HepG2 (cell line): ENCODE measurements around the gene PHRF1. TPM values are rescaled to one million over a fixed set of nuclear protein-coding genes. Genes with fewer than 3 reads are reported as not detected.

Experiments used
- CHD2 ChIP-seq: IDR thresholded peaks from 2 replicates; pipeline ENCODE4 v1.6.1; 2011; ENCODE audit warnings: low read depth, low read length, improper control_type of control experiment
- ETV6 ChIP-seq: sonication (generic); formaldehyde crosslinking; conservative IDR thresholded peaks from 2 replicates; pipeline ENCODE4 v1.4.0; 2020; ENCODE audit warnings: missing genetic modification reagents
- LCORL ChIP-seq, 2 experiments: fragments of 450-650 bp in 1 of 2; sonication (generic) in 1 of 2; formaldehyde crosslinking in 1 of 2; IDR thresholded peaks; 2 replicates each; pipeline versions ENCODE4 v1.5.0 to v1.6.1; 2017 to 2020; ENCODE audit warnings: antibody characterized with exemption in 1 of 2, missing genetic modification reagents in 1 of 2
- NPAS2 ChIP-seq: sonication (generic); formaldehyde crosslinking; IDR thresholded peaks from 2 replicates; pipeline ENCODE4 v1.8.0; 2022; ENCODE audit warnings: mild to moderate bottlenecking, missing genetic modification reagents, borderline replicate concordance
- NR1H2 ChIP-seq: sonication (generic); formaldehyde crosslinking; IDR thresholded peaks from 2 replicates; pipeline ENCODE4 v1.8.1; 2022; ENCODE audit warnings: low read depth, missing genetic modification reagents, borderline replicate concordance
- PHF20 ChIP-seq: sonication (generic); formaldehyde crosslinking; IDR thresholded peaks from 2 replicates; pipeline ENCODE4 v1.5.0; 2020; ENCODE audit warnings: mild to moderate bottlenecking, missing genetic modification reagents
- REXO4 ChIP-seq: sonication (generic); formaldehyde crosslinking; IDR thresholded peaks from 2 replicates; pipeline ENCODE4 v1.8.0; 2022; ENCODE audit warnings: missing genetic modification reagents, mild to moderate bottlenecking, borderline replicate concordance
- RFX3 ChIP-seq: IDR thresholded peaks from 2 replicates; pipeline ENCODE4 v1.6.1; 2016; ENCODE audit warnings: missing biosample characterization, missing genetic modification reagents
- SIX4 ChIP-seq: sonication (generic); formaldehyde crosslinking; IDR thresholded peaks from 2 replicates; pipeline ENCODE4 v1.4.0; 2020; ENCODE audit warnings: missing genetic modification reagents
- SP1 ChIP-seq, 2 experiments: fragments of 450-650 bp in 1 of 2; sonication (generic) in 1 of 2; formaldehyde crosslinking in 1 of 2; IDR thresholded peaks; 2 replicates each; pipeline versions ENCODE4 v1.4.0 to v1.6.1; 2016 to 2020; ENCODE audit warnings: missing genetic modification reagents in 1 of 2
- TBX2 ChIP-seq: sonication (generic); formaldehyde crosslinking; IDR thresholded peaks from 2 replicates; pipeline ENCODE4 v1.5.0; 2020; ENCODE audit warnings: missing genetic modification reagents, mild to moderate bottlenecking, borderline replicate concordance
- ZC3H13 ChIP-seq: sonication (generic); formaldehyde crosslinking; IDR thresholded peaks from 2 replicates; pipeline ENCODE4 v1.8.1; 2023; ENCODE audit warnings: mild to moderate bottlenecking, missing genetic modification reagents, moderate library complexity
- ZNF251 ChIP-seq: sonication (generic); formaldehyde crosslinking; IDR thresholded peaks from 2 replicates; pipeline ENCODE4 v1.9.0; 2021; ENCODE audit warnings: mild to moderate bottlenecking, missing genetic modification reagents
- ZNF333 ChIP-seq: sonication (generic); formaldehyde crosslinking; IDR thresholded peaks from 2 replicates; pipeline ENCODE4 v1.4.0; 2020; ENCODE audit warnings: mild to moderate bottlenecking, missing genetic modification reagents, borderline replicate concordance
- ZNF549 ChIP-seq: sonication (generic); formaldehyde crosslinking; IDR thresholded peaks from 2 replicates; pipeline ENCODE4 v1.5.0; 2020; ENCODE audit warnings: missing genetic modification reagents
- polyA plus RNA-seq, 8 experiments: library from polyadenylated mRNA; depleted of rRNA in 3 of 8; stranded (reverse) in 7 of 8; unstranded in 1 of 8; fragments of >200 nt; fragmentation: Illumina TruSeq in 4 of 8; extraction: Trizol in 4 of 8; gene quantifications; 2 replicates each; pipeline versions ENCODE4 v1.2.1 to v1.2.3, GENCODE V29; 2011 to 2016; ENCODE audit warnings: low read depth in 4 of 8, missing spikeins in 1 of 8, mixed read lengths in 1 of 8; ENCODE audit not compliant: insufficient read depth in 1 of 8
- total RNA-seq, 5 experiments: library from RNA; depleted of rRNA; stranded (reverse); fragments of >200 nt; fragmentation: Illumina TruSeq; extraction: Trizol; gene quantifications; 2 replicates each; pipeline ENCODE4 v1.2.3, GENCODE V29; 2016; ENCODE audit warnings: low read depth in 1 of 5
- TF ChIP-seq, protein P1 (sequence below): IDR thresholded peaks from 2 replicates; pipeline ENCODE4 v1.6.1; 2016; ENCODE audit warnings: low read depth, borderline replicate concordance
- TF ChIP-seq, protein P2 (sequence below): sonication (generic); formaldehyde crosslinking; IDR thresholded peaks from 2 replicates; pipeline ENCODE4 v1.4.0; 2020; ENCODE audit warnings: mild to moderate bottlenecking, low read depth, missing genetic modification reagents
- TF ChIP-seq, protein P3 (sequence below): sonication (generic); formaldehyde crosslinking; IDR thresholded peaks from 2 replicates; pipeline ENCODE4 v1.4.0; 2020; ENCODE audit warnings: missing genetic modification reagents, low read depth, mild to moderate bottlenecking, borderline replicate concordance
- TF ChIP-seq, protein P4 (sequence below): sonication (generic); formaldehyde crosslinking; IDR thresholded peaks from 2 replicates; pipeline ENCODE4 v1.4.0; 2020; ENCODE audit warnings: mild to moderate bottlenecking, missing genetic modification reagents
- TF ChIP-seq, protein P5 (sequence below): sonication (generic); formaldehyde crosslinking; IDR thresholded peaks from 2 replicates; pipeline ENCODE4 v1.4.0; 2020; ENCODE audit warnings: missing genetic modification reagents, mild to moderate bottlenecking, borderline replicate concordance
- TF ChIP-seq, protein P6 (sequence below): sonication (generic); IDR thresholded peaks from 2 replicates; pipeline ENCODE4 v1.6.1; 2016; ENCODE audit warnings: low read depth, borderline replicate concordance

Gene PHRF1
- total and polyA plus RNA-seq, 2 of the 13 experiments (the other 11 are each of a cell fraction or from before 2014, with no cell fraction given): 8.2 to 16.7 TPM

DNA sequence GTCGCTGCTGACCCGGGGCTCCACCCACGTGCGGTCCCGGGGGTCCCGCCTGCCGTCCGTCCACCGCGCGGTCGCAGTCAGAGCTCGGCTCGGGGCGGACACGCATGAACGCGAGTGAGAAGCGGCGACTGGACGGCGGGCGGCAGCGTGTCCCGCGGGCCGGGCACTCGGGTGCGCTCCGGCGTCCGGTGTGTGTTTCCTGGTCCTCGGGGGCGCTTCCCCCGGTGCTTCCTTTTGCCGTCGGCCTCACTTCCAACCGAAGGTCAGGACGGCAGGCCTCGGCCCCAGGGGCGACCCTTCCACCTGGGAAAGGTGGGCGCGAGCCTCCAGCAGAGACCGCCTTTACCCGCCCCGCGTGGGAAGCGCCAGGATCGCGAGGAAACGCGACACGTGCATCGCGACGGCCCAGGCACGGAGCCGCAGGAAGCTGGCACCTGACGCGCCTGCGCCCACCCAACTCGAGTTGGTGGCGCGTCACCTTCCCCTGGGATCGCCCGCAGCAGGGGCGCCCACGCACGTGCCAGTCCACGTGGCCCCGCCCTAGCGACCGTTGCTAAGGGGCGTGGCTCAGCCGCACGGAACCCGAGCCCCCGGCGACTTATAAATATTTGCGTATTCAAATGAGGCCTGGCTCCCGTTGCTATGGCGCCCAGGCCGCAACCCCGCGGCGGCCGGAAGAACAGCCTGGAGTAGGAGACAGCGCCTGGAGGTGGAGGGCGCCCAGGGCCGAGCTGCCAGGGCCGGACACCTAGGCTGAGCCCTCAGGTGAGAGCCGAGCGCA is 39.2 kb upstream of the PHRF1 start, which contains the start of gene LRRC56 (continued):
- TF ChIP-seq NR1H2 (CRISPR knock-in tag) (no peak), ZC3H13 (CRISPR knock-in tag) (0 out of 2 replicates have a peak, but pooled peaks have one; percentile 29), ZNF549 (CRISPR knock-in tag) (no peak), RFX3 (CRISPR knock-in tag) (peak; percentile 98), LCORL (IDR thresholded peaks at IDR 0.05) (no peak), LCORL (CRISPR knock-in tag; IDR thresholded peaks at IDR 0.05) (no peak), ZNF333 (CRISPR knock-in tag) (no peak), REXO4 (CRISPR knock-in tag) (no peak), NPAS2 (CRISPR knock-in tag) (no peak), TBX2 (CRISPR knock-in tag) (peak; percentile 50; the same call in 1 of the 2 replicates), SP1 (IDR thresholded peaks at IDR 0.05) (no peak), SP1 (CRISPR knock-in tag; IDR thresholded peaks at IDR 0.05) (peak; percentile 70), SIX4 (CRISPR knock-in tag) (0 out of 2 replicates have a peak, but pooled peaks have one; percentile 30), ZNF251 (no peak), CHD2 (no peak), ETV6 (CRISPR knock-in tag) (no peak), PHF20 (CRISPR knock-in tag) (no peak)
- TF ChIP-seq, protein P1, sequence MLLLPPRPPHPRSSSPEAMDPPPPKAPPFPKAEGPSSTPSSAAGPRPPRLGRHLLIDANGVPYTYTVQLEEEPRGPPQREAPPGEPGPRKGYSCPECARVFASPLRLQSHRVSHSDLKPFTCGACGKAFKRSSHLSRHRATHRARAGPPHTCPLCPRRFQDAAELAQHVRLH (CRISPR knock-in tag): 0 out of 2 replicates have a peak, but pooled peaks have one; percentile 23
- TF ChIP-seq, protein P2, sequence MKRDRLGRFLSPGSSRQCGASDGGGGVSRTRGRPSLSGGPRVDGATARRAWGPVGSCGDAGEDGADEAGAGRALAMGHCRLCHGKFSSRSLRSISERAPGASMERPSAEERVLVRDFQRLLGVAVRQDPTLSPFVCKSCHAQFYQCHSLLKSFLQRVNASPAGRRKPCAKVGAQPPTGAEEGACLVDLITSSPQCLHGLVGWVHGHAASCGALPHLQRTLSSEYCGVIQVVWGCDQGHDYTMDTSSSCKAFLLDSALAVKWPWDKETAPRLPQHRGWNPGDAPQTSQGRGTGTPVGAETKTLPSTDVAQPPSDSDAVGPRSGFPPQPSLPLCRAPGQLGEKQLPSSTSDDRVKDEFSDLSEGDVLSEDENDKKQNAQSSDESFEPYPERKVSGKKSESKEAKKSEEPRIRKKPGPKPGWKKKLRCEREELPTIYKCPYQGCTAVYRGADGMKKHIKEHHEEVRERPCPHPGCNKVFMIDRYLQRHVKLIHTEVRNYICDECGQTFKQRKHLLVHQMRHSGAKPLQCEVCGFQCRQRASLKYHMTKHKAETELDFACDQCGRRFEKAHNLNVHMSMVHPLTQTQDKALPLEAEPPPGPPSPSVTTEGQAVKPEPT (CRISPR knock-in tag): no peak
- TF ChIP-seq, protein P3, sequence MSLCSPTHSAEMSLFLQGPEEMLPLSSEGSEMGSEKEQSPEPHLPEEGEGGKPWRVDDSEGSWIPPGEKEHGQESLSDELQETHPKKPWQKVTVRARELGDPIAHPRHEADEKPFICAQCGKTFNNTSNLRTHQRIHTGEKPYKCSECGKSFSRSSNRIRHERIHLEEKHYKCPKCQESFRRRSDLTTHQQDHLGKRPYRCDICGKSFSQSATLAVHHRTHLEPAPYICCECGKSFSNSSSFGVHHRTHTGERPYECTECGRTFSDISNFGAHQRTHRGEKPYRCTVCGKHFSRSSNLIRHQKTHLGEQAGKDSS (CRISPR knock-in tag): 0 out of 2 replicates have a peak, but pooled peaks have one; percentile 6
- TF ChIP-seq, protein P4, sequence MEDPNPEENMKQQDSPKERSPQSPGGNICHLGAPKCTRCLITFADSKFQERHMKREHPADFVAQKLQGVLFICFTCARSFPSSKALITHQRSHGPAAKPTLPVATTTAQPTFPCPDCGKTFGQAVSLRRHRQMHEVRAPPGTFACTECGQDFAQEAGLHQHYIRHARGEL (CRISPR knock-in tag): no peak
- TF ChIP-seq, protein P5, sequence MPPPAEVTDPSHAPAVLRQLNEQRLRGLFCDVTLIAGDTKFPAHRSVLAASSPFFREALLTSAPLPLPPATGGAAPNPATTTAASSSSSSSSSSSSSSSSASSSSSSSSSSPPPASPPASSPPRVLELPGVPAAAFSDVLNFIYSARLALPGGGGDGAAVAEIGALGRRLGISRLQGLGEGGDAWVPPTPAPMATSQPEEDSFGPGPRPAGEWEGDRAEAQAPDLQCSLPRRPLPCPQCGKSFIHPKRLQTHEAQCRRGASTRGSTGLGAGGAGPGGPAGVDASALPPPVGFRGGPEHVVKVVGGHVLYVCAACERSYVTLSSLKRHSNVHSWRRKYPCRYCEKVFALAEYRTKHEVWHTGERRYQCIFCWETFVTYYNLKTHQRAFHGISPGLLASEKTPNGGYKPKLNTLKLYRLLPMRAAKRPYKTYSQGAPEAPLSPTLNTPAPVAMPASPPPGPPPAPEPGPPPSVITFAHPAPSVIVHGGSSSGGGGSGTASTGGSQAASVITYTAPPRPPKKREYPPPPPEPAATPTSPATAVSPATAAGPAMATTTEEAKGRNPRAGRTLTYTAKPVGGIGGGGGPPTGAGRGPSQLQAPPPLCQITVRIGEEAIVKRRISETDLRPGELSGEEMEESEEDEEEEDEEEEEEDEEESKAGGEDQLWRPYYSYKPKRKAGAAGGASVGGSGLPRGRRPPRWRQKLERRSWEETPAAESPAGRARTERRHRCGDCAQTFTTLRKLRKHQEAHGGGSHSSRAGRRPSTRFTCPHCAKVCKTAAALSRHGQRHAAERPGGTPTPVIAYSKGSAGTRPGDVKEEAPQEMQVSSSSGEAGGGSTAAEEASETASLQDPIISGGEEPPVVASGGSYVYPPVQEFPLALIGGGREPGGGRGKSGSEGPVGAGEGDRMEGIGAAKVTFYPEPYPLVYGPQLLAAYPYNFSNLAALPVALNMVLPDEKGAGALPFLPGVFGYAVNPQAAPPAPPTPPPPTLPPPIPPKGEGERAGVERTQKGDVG: 0 out of 2 replicates have a peak, but pooled peaks have one; percentile 28
- TF ChIP-seq, protein P6, sequence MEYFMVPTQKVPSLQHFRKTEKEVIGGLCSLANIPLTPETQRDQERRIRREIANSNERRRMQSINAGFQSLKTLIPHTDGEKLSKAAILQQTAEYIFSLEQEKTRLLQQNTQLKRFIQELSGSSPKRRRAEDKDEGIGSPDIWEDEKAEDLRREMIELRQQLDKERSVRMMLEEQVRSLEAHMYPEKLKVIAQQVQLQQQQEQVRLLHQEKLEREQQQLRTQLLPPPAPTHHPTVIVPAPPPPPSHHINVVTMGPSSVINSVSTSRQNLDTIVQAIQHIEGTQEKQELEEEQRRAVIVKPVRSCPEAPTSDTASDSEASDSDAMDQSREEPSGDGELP: peak; percentile 23; the same call in 1 of the 2 replicates
